GM12878 (cell line): ENCODE data around the gene CCDC141. TPM values are rescaled to one million over a fixed set of nuclear protein-coding genes. Genes with fewer than 3 reads are reported as not detected.

ENCODE experiments used
- ATF7 ChIP-seq: fragments of 450-650 bp; IDR thresholded peaks from 2 replicates; pipeline ENCODE4 v1.6.1; 2016; ENCODE audit warnings: low read depth, mild to moderate bottlenecking
- BHLHE40 ChIP-seq, 2 experiments: fragments of 450-650 bp in 1 of 2; IDR thresholded peaks; 2 replicates each; pipeline ENCODE4 v1.6.1; 2011 to 2017; ENCODE audit warnings: low read depth in 2 of 2, borderline replicate concordance in 1 of 2, improper control_type of control experiment in 1 of 2, low read length in 1 of 2, mild to moderate bottlenecking in 1 of 2
- CBX3 ChIP-seq: fragments of 200-600 bp; sonication (generic); IDR thresholded peaks from 2 replicates; pipeline ENCODE4 v1.6.1; 2016; ENCODE audit warnings: low read depth, borderline replicate concordance
- CHD1 ChIP-seq: IDR thresholded peaks from 2 replicates; pipeline ENCODE4 v1.6.1; 2012; ENCODE audit warnings: low read depth, low read length, improper control_type of control experiment
- DPF2 ChIP-seq: fragments of 450-650 bp; IDR thresholded peaks from 2 replicates; pipeline ENCODE4 v1.6.1; 2017; ENCODE audit warnings: mild to moderate bottlenecking
- EED ChIP-seq: sonication (generic); IDR thresholded peaks from 2 replicates; pipeline ENCODE4 v1.6.1; 2016; ENCODE audit warnings: antibody characterized with exemption, low read depth
- ELK1 ChIP-seq: IDR thresholded peaks from 2 replicates; pipeline ENCODE4 v1.6.1; 2012; ENCODE audit warnings: low read depth, low read length, improper control_type of control experiment
- IKZF1 ChIP-seq: fragments of 450-650 bp; conservative IDR thresholded peaks from 2 replicates; pipeline ENCODE4 v1.6.1; 2017; ENCODE audit warnings: antibody characterized with exemption, mild to moderate bottlenecking
- JUNB ChIP-seq: IDR thresholded peaks from 2 replicates; pipeline ENCODE4 v1.6.1; 2016; ENCODE audit warnings: antibody characterized with exemption, mild to moderate bottlenecking
- MTA2 ChIP-seq: fragments of 450-650 bp; IDR thresholded peaks from 2 replicates; pipeline ENCODE4 v1.6.1; 2016; ENCODE audit warnings: low read depth, mild to moderate bottlenecking, moderate library complexity
- NR2C2 ChIP-seq: IDR thresholded peaks from 2 replicates; pipeline ENCODE4 v1.6.1; 2011; ENCODE audit warnings: borderline replicate concordance, low read depth; ENCODE audit not compliant: control insufficient read depth, insufficient read length
- RBBP5 ChIP-seq: fragments of 200-600 bp; sonication (generic); conservative IDR thresholded peaks from 2 replicates; pipeline ENCODE4 v1.6.1; 2016
- RFX5 ChIP-seq: IDR thresholded peaks from 2 replicates; pipeline ENCODE4 v1.6.1; 2011; ENCODE audit warnings: low read depth, low read length, improper control_type of control experiment
- SMAD5 ChIP-seq: IDR thresholded peaks from 2 replicates; pipeline ENCODE4 v1.6.1; 2016; ENCODE audit warnings: antibody characterized with exemption, low read depth
- SMC3 ChIP-seq: IDR thresholded peaks from 2 replicates; pipeline ENCODE4 v1.6.1; 2011; ENCODE audit warnings: low read length, improper control_type of control experiment, borderline replicate concordance
- SPI1 ChIP-seq: IDR thresholded peaks from 2 replicates; pipeline ENCODE4 v1.6.1; 2011; ENCODE audit warnings: low read depth, mild to moderate bottlenecking, low read length, moderate library complexity, borderline replicate concordance; ENCODE audit not compliant: insufficient read depth
- SUZ12 ChIP-seq: fragments of 200-600 bp; sonication (generic); IDR thresholded peaks from one replicate; pipeline ENCODE4 v1.6.1; 2018; ENCODE audit warnings: antibody characterized with exemption, mild to moderate bottlenecking; ENCODE audit not compliant: unreplicated experiment
- TAF1 ChIP-seq: IDR thresholded peaks from 2 replicates; pipeline ENCODE4 v1.6.1; 2011; ENCODE audit warnings: mild to moderate bottlenecking, low read depth, low read length, borderline replicate concordance
- TBL1XR1 ChIP-seq: IDR thresholded peaks from 2 replicates; pipeline ENCODE4 v1.6.1; 2012; ENCODE audit warnings: low read depth, low read length, improper control_type of control experiment
- ZBTB40 ChIP-seq: fragments of 450-650 bp; IDR thresholded peaks from 2 replicates; pipeline ENCODE4 v1.6.1; 2016; ENCODE audit warnings: mild to moderate bottlenecking, moderate library complexity, borderline replicate concordance
- polyA plus RNA-seq, 11 experiments: library from polyadenylated mRNA; depleted of rRNA in 4 of 11; unstranded in 6 of 11; stranded (reverse) in 5 of 11; fragments of >200 nt; fragmentation: Nextera tagmentation in 4 of 11; fragmentation: Illumina TruSeq in 1 of 11; extraction: Ambion mirVana in 4 of 11; extraction: Trizol in 1 of 11; gene quantifications; 1 replicate in 1 of 11; 2 replicates in 10 of 11; pipeline versions ENCODE4 v1.2.1 to v1.2.3, GENCODE V29; 2011 to 2016; ENCODE audit warnings: inconsistent platforms in 2 of 11, missing spikeins in 2 of 11, low read depth in 1 of 11
- total RNA-seq, 4 experiments: library from RNA; depleted of rRNA in 3 of 4; stranded (reverse); fragments of >200 nt in 3 of 4; fragmentation: Illumina TruSeq in 1 of 4; extraction: Trizol in 1 of 4; gene quantifications; 2 replicates each; pipeline versions ENCODE4 v1.2.1 to v1.2.3, GENCODE V29; 2013 to 2021
- TF ChIP-seq, protein P1 (sequence below): fragments of 450-650 bp; IDR thresholded peaks from 2 replicates; pipeline ENCODE4 v1.6.1; 2017; ENCODE audit warnings: borderline replicate concordance
- TF ChIP-seq, protein P2 (sequence below): IDR thresholded peaks from 2 replicates; pipeline ENCODE4 v1.6.1; 2012; ENCODE audit warnings: low read depth, low read length, improper control_type of control experiment
- TF ChIP-seq, protein P3 (sequence below): IDR thresholded peaks from 2 replicates; pipeline ENCODE4 v1.6.1; 2011; ENCODE audit warnings: mild to moderate bottlenecking, low read depth, low read length, moderate library complexity; ENCODE audit not compliant: insufficient replicate concordance

The CCDC141 gene
- total and polyA plus RNA-seq, 10 of the 15 experiments (the other 5 are each of a cell fraction or from before 2014, with no cell fraction given), result 0.84 to 12.5 (median 3.6) TPM

DNA sequence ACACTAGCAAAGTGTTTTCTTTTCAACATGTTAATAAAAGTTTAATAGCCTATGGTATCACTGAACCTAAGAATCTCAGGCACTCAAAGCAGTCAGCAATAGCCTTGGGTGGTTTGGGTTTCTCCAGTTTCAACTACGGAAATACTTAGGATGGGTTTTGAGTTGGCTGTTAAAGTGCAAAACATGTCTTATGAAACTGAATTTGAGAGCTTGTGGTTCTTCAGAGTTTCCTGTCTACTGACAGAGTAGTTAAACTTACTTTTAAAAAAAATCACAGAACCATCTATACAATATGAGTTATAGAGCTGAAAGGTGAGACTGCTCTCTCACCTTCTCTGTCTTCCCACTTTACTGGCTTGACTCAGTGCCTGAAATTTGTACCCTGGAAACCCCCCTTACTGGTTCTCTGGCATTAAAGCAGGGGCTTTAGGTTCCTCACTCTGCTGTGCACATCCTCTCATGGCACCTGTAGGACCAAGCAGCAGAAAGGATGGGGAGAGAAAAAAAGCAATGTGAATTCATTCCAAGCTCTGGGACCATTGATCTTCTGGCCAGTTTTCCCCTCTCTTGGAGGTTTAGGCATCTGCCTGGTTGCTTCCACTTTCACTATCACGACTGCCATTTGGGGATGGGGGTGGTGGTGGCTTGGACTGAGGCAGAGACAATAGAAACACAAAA, 18.1 kb downstream of the CCDC141 start (continued):
- TF ChIP-seq TAF1 (0 out of 2 replicates have a peak, but pooled peaks have one; percentile 21), SMC3 (0 out of 2 replicates have a peak, but pooled peaks have one; percentile 7), RFX5 (no peak), TBL1XR1 (0 out of 2 replicates have a peak, but pooled peaks have one; percentile 81), ELK1 (no peak), SMAD5 (no peak), CBX3 (no peak), DPF2 (peak; percentile 88), BHLHE40 (IDR thresholded peaks at IDR 0.05; ENCODE audit: borderline replicate concordance in 1 of 2, low read depth in 2 of 2, low read length in 1 of 2) (0 out of 4 replicates have a peak, but pooled peaks of 1 of the 2 experiments have one; percentile 47), JUNB (peak; percentile 48; the same call in 1 of the 2 replicates), MTA2 (peak; percentile 72), EED (peak; percentile 70; the same call in 1 of the 2 replicates), SUZ12 (no peak), ZBTB40 (no peak), IKZF1 (peak; percentile 81), RBBP5 (no peak), CHD1 (no peak), NR2C2 (no peak), SPI1 (no peak), ATF7 (no peak; the same call in none of the 2 replicates)
- TF ChIP-seq, protein P1, sequence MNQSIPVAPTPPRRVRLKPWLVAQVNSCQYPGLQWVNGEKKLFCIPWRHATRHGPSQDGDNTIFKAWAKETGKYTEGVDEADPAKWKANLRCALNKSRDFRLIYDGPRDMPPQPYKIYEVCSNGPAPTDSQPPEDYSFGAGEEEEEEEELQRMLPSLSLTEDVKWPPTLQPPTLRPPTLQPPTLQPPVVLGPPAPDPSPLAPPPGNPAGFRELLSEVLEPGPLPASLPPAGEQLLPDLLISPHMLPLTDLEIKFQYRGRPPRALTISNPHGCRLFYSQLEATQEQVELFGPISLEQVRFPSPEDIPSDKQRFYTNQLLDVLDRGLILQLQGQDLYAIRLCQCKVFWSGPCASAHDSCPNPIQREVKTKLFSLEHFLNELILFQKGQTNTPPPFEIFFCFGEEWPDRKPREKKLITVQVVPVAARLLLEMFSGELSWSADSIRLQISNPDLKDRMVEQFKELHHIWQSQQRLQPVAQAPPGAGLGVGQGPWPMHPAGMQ, result no peak
- TF ChIP-seq, protein P2, sequence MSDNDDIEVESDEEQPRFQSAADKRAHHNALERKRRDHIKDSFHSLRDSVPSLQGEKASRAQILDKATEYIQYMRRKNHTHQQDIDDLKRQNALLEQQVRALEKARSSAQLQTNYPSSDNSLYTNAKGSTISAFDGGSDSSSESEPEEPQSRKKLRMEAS, result no peak
- TF ChIP-seq, protein P3, sequence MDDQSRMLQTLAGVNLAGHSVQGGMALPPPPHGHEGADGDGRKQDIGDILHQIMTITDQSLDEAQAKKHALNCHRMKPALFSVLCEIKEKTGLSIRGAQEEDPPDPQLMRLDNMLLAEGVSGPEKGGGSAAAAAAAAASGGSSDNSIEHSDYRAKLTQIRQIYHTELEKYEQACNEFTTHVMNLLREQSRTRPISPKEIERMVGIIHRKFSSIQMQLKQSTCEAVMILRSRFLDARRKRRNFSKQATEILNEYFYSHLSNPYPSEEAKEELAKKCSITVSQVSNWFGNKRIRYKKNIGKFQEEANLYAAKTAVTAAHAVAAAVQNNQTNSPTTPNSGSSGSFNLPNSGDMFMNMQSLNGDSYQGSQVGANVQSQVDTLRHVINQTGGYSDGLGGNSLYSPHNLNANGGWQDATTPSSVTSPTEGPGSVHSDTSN, result no peak
